T47D (cell line): ENCODE measurements around the gene SLC52A3.
A peak's percentile ranks its signal among the peaks of the same experiment; 100 is the strongest.
"Not testable (repeated sequence)": the region's sequence is repeated elsewhere in the genome, so short reads cannot be mapped to it uniquely, and the experiment has no call there.

ENCODE experiments used
- DNase-seq, 2 experiments: peaks; one replicate each; pipeline versions ENCODE4 v3.0.0 to v3.0.0-alpha.2; 2011 to 2012; ENCODE audit warnings: low read depth in 1 of 2, low spot score in 1 of 2
- JUND ChIP-seq: IDR thresholded peaks from 2 replicates; pipeline ENCODE4 v1.6.1; 2012; ENCODE audit warnings: low read depth
- in situ Hi-C: cut with HindIII; loops from 2 replicates; pipeline ENCODE4 v1.10.0; 2016; ENCODE audit warnings: low sequenced_read_pairs, low pct_unique_long_range_greater_than_20kb

The SLC52A3 gene

GRCh38 chr20:739736-740135, 28.6 kb downstream of the SLC52A3 start:
- in situ Hi-C loops = no loop called here
- TF ChIP-seq JUND = no peak
- DNase-seq = no peak

- in situ Hi-C loops = no loop called here
- no peak for DNase-seq
- TF ChIP-seq JUND = no peak
Observed at GRCh38 chr20:733861-734260, 34.4 kb downstream of the SLC52A3 start.

- no peak for TF ChIP-seq JUND
- DNase-seq = no peak
- in situ Hi-C loops = no loop called here
Observed at GRCh38 chr20:732727-733126, 35.6 kb downstream of the SLC52A3 start.

- DNase-seq = no peak
- TF ChIP-seq JUND = no peak
- in situ Hi-C loops = no loop called here
Observed at GRCh38 chr20:731891-732560, 36.3 kb downstream of the SLC52A3 start.

GRCh38 chr20:730005-730404, 38.3 kb downstream of the SLC52A3 start:
- TF ChIP-seq JUND = no peak
- DNase-seq = no peak
- in situ Hi-C loops = no loop called here

GRCh38 chr20:728256-728944, 39.9 kb downstream of the SLC52A3 start:
- peak; percentile 70 to 80 for DNase-seq
- no peak for TF ChIP-seq JUND
- in situ Hi-C loops = no loop called here

- no peak for TF ChIP-seq JUND
- in situ Hi-C loops = no loop called here
- no peak for DNase-seq
Observed at GRCh38 chr20:726160-726559, 42.1 kb downstream of the SLC52A3 start.

- TF ChIP-seq JUND = no peak
- in situ Hi-C loops = no loop called here
Observed at GRCh38 chr20:725491-725890, 42.8 kb downstream of the SLC52A3 start.

GRCh38 chr20:724797-725196, 43.5 kb downstream of the SLC52A3 start:
- DNase-seq, in situ Hi-C loops: not testable (repeated sequence)

More at GRCh38 chr20:725491-725890, 42.8 kb downstream of the SLC52A3 start:
- no peak for DNase-seq

GRCh38 chr20:723756-724155, 44.5 kb downstream of the SLC52A3 start:
- in situ Hi-C loops = no loop called here
- TF ChIP-seq JUND = no peak
- DNase-seq = peak; percentile 46 to 70

- in situ Hi-C loops = no loop called here
- DNase-seq = no peak
- TF ChIP-seq JUND = no peak
Observed at GRCh38 chr20:722822-723644, 45.3 kb downstream of the SLC52A3 start.

GRCh38 chr20:721876-722275, 46.4 kb downstream of the SLC52A3 start:
- no peak for DNase-seq
- no peak for TF ChIP-seq JUND
- in situ Hi-C loops = no loop called here

GRCh38 chr20:719816-720215, 48.5 kb downstream of the SLC52A3 start:
- TF ChIP-seq JUND = no peak
- DNase-seq = no peak
- in situ Hi-C loops = no loop called here
